ENCODE data around the gene FMN1. TPM values are rescaled to one million over a fixed set of nuclear protein-coding genes. Genes with fewer than 3 reads are reported as not detected.

FMN1 gene
- total RNA-seq, 4 donors from 2014 or later: 32.6 to 102 (median 63.0) TPM

DNA sequence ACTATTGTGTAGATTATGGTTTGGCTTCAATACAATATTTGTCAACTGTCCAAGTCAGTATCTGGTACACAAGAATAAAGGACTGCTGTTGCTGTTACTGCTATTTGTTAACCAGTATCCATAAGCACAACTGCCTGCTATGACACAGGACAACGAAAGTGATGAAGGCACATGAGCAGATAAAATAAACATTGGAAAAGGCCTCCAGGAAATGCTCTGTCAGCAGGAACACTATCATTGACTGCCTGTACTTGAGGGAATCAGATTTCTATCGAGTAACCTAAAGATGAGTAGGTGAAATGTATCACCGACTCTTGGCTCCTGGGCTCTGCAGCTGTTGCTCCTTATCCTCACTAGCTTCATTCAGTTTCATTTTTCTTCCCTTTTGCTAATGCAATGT is 56.5 kb downstream of the FMN1 start:
- no peaks in the 10 kb centered on the region for H3K27me3 ChIP-seq
- WGBS, 2 donors (ENCODE audit: low coverage in 1 of 2): 55 to 75% methylated on average over 2 to 3 of the region's 3 CpGs
- H3K4me3 ChIP-seq: no peak overlapping the region
- no peak for DNase-seq
- H3K4me1 ChIP-seq: peaks cover 0 to 10% (median 2%) of the 10 kb centered on the region in 4 donors
- no peak overlapping the region for H3K27ac ChIP-seq
- in situ Hi-C loops (cut with MboI; ENCODE audit: low pct_ligation_motif_present in 1 of 4, low pct_unique_long_range_greater_than_20kb in 1 of 4, low sequenced_read_pairs in 3 of 4): loop anchor here in 2 of 4 donors (10.0 to 25.0 kb wide), 2 partner anchors 53 to 476 kb away; no protein-coding TSS in a partner anchor
- TF ChIP-seq EP300 (IDR thresholded peaks at IDR 0.05; ENCODE audit: low read depth) (no peak), POLR2A (IDR thresholded peaks at IDR 0.05) (no peak), POLR2AphosphoS5 (IDR thresholded peaks at IDR 0.05) (no peak)
- TF ChIP-seq, protein P1, sequence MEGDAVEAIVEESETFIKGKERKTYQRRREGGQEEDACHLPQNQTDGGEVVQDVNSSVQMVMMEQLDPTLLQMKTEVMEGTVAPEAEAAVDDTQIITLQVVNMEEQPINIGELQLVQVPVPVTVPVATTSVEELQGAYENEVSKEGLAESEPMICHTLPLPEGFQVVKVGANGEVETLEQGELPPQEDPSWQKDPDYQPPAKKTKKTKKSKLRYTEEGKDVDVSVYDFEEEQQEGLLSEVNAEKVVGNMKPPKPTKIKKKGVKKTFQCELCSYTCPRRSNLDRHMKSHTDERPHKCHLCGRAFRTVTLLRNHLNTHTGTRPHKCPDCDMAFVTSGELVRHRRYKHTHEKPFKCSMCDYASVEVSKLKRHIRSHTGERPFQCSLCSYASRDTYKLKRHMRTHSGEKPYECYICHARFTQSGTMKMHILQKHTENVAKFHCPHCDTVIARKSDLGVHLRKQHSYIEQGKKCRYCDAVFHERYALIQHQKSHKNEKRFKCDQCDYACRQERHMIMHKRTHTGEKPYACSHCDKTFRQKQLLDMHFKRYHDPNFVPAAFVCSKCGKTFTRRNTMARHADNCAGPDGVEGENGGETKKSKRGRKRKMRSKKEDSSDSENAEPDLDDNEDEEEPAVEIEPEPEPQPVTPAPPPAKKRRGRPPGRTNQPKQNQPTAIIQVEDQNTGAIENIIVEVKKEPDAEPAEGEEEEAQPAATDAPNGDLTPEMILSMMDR (IDR thresholded peaks at IDR 0.05): no peak
- no peaks in the 10 kb centered on the region for H3K36me3 ChIP-seq
- H3K9me3 ChIP-seq: no peaks in the 10 kb centered on the region
- intact Hi-C loops (cut with DNase I; ENCODE audit: low total_unique reads): no loop called here

GRCh38 chr15:33137101-33137500 is 57.4 kb downstream of the FMN1 start:
- Histone ChIP-seq H3K27ac (no peak overlapping the region), H3K4me1 (peaks cover 0 to 8% (median 4%) of the 10 kb centered on the region in 4 donors), H3K36me3 (no peaks in the 10 kb centered on the region), H3K27me3 (no peaks in the 10 kb centered on the region), H3K9me3 (no peaks in the 10 kb centered on the region), H3K4me3 (no peak overlapping the region)
- no peak for DNase-seq
- in situ Hi-C loops (cut with MboI; ENCODE audit: low pct_ligation_motif_present in 1 of 4, low pct_unique_long_range_greater_than_20kb in 1 of 4, low sequenced_read_pairs in 3 of 4): loop anchor here in 2 of 4 donors (10.0 to 25.0 kb wide), 2 partner anchors 52 to 475 kb away; no protein-coding TSS in a partner anchor
- TF ChIP-seq POLR2AphosphoS5 (IDR thresholded peaks at IDR 0.05): no peak
- no peak for TF ChIP-seq POLR2A (IDR thresholded peaks at IDR 0.05)
- TF ChIP-seq, protein P1 (IDR thresholded peaks at IDR 0.05): no peak
- TF ChIP-seq EP300 (IDR thresholded peaks at IDR 0.05; ENCODE audit: low read depth): no peak
- intact Hi-C loops (cut with DNase I; ENCODE audit: low total_unique reads): no loop called here

DNA sequence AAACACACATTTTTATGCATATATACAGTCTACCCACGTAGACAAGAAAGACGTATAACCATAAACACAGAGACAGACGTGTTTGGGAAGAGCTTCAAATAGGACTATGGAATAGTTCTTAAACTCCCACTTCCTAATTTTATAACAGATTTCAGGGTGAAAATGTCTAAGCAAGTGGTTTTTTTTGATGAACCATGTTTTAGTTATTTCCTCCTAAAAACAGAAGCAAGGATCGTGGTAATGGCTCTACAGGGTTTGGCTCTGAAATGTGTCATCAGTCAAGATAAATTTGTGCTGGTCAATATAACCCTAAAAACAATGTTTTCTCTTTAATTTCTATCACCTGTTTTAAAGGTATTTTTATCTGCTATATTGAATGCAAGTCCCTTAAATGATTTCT is 58.2 kb downstream of the FMN1 start:
- Histone ChIP-seq H3K9me3 (no peaks in the 10 kb centered on the region), H3K4me3 (no peak overlapping the region), H3K27ac (no peak overlapping the region), H3K27me3 (no peaks in the 10 kb centered on the region), H3K4me1 (peaks cover 0 to 15% (median 11%) of the 10 kb centered on the region in 4 donors), H3K36me3 (no peaks in the 10 kb centered on the region)
- in situ Hi-C loops (cut with MboI; ENCODE audit: low pct_ligation_motif_present in 1 of 4, low pct_unique_long_range_greater_than_20kb in 1 of 4, low sequenced_read_pairs in 3 of 4) (loop anchor here in 2 of 4 donors (10.0 to 25.0 kb wide), 2 partner anchors 52 to 474 kb away; no protein-coding TSS in a partner anchor), intact Hi-C loops (cut with DNase I; ENCODE audit: low total_unique reads) (no loop called here)
- 43 to 49% methylated on average over 4 of the region's 4 CpGs for WGBS, 2 donors (ENCODE audit: low coverage in 1 of 2)
- no peak for TF ChIP-seq POLR2AphosphoS5 (IDR thresholded peaks at IDR 0.05)
- no peak for TF ChIP-seq EP300 (IDR thresholded peaks at IDR 0.05; ENCODE audit: low read depth)
- no peak for TF ChIP-seq POLR2A (IDR thresholded peaks at IDR 0.05)
- TF ChIP-seq, protein P1 (IDR thresholded peaks at IDR 0.05): no peak
- no peak for DNase-seq

DNA sequence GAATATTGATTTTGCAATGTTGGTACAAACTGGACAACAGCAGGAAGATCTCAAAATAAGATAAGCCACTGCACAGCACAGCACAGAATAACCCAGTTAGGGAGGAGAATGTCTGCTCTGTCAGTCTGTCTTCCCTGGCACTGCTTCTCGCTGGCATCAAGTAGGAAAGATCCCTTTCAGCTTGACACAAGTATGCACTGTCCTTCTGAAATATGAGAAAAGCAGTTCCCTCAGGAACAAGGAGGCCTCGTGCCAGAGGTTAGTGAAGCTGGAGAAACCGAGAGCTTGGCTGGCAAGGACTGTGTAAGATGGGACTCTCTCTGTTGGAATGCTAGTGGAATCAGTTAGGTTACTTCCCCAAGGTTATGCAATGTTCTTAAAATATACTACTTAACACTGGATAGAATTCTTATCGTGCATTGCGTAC is 59.1 kb downstream of the FMN1 start:
- intact Hi-C loops (cut with DNase I; ENCODE audit: low total_unique reads) (no loop called here), in situ Hi-C loops (cut with MboI; ENCODE audit: low pct_ligation_motif_present in 1 of 4, low pct_unique_long_range_greater_than_20kb in 1 of 4, low sequenced_read_pairs in 3 of 4) (loop anchor here in 2 of 4 donors (10.0 to 25.0 kb wide), 2 partner anchors 51 to 473 kb away; no protein-coding TSS in a partner anchor)
- Histone ChIP-seq H3K4me3 (no peak overlapping the region), H3K9me3 (no peaks in the 10 kb centered on the region), H3K27me3 (no peaks in the 10 kb centered on the region), H3K4me1 (peaks cover 0 to 16% (median 11%) of the 10 kb centered on the region in 4 donors), H3K36me3 (no peaks in the 10 kb centered on the region), H3K27ac (no peak overlapping the region)
- 34 to 70% methylated on average over 2 to 5 of the region's 5 CpGs for WGBS, 2 donors (ENCODE audit: low coverage in 1 of 2)
- TF ChIP-seq EP300 (IDR thresholded peaks at IDR 0.05; ENCODE audit: low read depth): no peak
- TF ChIP-seq POLR2A (IDR thresholded peaks at IDR 0.05): no peak
- TF ChIP-seq, protein P1 (IDR thresholded peaks at IDR 0.05): no peak
- TF ChIP-seq POLR2AphosphoS5 (IDR thresholded peaks at IDR 0.05): no peak
- DNase-seq: no peak

All from transverse colon (tissue), 4 donors.